CMK (cell line): ENCODE data around the gene TXNDC11.

ENCODE experiments used
- DNase-seq: peaks from one replicate; pipeline ENCODE4 v3.0.0-alpha.2; 2010; ENCODE audit warnings: low read depth

Gene TXNDC11

DNA sequence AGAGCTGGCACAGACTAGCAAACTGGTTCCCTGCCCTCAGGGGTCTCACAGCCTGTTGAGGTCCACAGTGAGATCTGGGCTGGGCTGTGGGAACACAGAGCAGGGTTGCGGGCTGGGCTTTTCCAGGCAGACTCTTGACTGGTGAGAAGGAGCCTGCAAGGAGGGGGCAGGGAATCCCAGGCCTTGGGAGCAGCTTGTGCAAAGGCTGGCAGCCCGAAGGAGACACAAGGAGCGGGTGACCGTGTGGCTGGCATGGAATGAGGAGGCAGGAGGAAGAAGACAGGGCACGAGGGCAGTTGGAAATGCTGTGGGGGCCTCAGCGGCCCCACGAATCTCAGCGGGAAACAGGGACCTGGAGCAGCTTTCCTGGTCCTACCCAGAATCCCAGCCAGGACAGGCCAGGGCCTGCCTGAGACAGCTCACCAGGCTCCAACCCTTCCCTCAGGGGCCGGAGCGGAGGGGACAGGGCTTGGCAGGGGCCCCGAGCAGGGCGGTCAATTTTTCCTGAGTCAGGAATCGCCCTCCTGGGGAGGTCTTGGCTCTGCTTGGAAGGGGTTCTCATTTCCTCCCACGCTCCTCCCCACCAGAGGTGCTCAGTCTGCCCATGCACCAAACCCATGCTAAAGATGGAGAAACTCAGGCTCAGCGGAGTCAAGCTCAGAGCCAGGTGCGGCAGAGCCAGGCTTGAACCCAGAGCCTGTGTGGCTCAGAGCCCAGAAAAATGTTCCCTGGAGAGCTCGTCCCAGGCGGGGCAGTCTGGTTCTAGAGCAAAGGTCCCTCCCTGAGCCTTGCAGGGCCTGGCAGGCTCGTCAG lies 83.6 kb downstream of the TXNDC11 start:
- DNase-seq = no peak

DNA sequence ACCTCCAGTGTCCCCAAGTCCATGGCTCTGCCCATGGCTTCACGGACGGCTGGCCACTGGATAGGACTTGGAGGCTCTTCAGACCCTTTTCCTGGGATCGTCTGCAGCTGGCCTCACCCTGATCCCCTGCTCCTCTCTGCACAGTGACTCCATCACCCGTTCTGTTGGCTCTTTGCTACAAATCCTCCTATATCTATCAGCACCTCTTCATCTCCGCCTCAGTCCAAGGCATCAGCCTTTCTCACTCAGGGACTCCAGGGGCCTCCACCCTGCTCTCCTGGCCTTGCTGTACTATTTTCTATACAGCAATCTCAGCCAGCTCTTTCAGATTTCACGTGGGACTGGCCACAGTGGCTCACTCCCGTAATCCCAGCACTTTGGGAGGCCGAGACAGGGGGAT lies 85.1 kb downstream of the TXNDC11 start:
- DNase-seq = no peak

DNA sequence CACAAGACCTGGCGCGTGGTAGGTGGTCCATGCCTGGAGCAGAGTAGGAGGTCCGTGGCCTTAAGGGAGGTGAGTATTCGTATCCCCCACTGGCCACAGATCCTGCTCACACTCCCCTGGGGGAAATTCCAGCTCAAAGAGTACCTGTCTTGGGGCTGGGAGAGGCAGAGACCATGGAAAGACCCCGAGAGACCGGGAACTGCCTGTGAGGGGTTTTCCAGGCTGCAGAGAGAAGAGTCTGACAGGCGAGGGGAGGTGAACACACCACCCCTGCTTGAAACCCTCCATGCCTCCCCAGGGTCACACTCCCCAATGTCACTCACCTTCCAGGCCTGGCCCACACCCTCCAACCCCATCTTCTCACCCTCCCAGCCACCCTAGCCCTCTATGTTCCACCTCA lies 87.0 kb downstream of the TXNDC11 start:
- DNase-seq = no peak

DNA sequence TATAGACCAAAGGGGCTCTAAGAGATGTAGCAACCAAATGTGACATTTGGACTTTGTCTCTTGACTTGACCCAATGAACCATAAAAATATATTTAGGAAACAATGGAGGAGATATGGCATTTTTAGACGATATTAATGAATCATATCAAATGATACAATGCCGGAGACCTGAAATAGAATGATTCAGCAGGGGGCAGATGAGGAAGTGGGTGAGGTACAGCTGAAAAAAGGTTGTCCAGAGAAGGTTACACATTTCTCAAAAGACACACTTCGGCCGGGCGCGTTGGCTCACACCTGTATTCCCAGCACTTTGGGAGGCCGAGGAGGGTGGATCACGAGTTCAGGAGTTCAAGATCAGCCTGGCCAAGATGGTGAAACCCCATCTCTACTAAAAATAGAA lies 90.9 kb downstream of the TXNDC11 start:
- DNase-seq = no peak

DNA sequence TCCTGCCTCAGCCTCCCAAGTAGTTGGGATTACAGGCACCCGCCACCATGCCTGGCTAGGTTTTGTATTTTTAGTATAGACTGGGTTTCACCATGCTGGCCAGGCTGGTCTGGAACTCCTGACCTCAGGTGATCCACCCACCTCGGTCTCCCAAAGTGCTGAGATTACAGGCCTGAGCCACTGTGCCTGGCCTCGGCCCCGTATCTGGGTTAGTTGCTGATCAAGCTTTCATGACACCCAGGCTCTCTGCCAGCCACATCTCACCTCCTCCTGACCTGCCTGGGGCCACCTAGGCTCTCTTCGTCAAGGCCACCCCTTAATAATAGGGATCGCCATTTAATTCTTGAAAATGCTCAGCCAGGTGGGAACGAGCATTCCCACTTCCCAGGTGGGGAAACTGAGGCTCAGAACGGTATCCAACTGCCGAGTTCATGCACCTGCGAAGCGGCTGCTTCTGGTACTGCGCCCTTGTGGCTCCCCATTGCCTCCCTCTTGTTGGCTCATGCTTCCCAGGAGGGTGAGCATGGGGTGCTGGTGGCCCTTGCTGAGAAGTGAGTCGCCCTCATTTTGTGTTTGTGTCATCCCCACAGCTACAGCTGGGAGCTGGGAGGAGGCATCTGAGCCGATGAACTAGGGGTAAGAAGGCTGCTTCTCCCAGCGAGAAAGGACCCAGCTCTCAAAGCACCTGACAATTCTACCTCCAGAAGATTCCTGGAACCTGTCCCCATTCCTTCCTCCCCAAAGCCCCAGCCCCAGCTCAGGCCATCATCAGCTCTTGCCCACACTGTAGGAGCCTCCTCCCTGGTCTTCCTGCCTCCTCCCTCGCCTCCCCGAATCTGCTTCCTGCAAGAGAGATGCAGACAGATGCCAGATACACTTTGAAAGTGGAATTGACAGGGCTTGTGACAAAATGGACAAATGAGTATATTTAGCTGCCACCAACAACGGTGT lies 91.7 kb downstream of the TXNDC11 start:
- no peak for DNase-seq

DNA sequence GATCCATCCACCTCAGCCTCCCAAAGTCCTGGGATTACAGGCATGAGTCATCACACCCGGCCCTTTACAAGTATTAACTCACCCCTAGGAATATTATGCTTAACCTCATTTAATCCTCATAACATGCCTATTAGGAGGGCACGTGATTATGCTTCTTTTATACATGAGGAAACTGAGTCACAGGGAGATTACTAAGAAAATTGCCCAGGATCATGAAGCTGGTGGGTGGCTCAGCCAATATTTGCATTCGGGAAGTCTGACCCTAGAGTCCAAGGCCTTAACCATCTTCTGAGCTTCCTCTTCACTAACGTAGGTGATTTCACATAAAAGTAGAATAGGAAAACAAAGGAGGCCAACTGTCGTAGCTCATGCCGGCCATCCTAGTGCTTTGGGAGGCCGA lies 93.4 kb downstream of the TXNDC11 start:
- no peak for DNase-seq

DNA sequence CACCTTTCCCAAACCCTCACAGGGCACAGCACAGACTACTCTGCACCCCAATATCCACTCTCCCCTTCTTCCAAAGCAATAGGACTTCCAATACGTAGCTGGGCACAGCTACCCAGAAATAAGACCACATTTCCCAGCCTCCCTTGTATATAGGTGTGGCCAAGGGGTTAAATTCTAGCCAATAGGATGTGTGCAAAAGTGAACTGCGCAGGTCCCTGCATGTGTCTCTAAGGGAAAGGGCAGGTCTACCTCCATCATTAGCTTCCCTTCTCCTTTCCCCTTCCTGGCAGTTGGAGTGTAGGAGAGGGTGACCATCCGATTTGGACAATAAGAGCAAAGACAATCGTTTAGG lies 99.9 kb downstream of the TXNDC11 start:
- no peak for DNase-seq

DNA sequence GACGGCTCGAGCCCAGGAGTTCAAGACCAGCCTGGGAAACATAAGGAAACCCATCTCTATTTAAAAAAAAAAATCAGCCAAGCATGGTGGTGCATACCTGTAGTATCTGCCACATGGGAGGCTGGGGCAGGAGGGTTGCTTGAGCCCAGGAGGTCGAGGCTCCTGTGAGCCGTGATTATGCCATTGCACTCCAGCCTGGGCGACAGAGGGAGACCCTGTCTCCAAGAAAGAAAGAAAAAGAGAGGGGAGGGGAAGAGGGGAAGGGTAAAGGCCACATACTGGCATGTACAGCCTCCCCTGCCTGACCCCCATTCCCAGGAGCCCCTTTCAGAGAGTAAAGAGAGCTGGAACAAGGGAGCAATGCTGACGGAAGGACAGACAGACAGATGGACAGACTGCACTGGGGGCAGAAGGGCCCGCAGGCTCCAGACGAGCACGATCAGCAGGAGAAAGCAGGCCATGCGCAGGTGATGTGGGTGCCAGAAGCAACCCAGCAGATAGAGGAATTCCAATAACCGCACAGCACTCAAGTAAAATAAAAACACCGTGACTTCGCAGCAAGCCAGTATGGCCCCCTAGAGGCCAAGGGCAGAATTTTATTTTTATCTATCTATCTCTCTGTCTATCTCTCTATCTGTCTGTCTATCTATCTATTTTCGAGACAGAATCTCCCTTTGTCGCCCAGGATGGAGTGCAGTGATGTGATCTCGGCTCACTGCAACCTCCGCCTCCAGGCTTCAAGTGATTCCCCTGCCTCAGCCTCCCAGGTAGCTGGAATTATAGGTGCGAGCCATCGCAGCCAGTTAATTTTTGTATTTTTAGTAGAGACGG lies 101.5 kb downstream of the TXNDC11 start:
- DNase-seq = no peak

DNA sequence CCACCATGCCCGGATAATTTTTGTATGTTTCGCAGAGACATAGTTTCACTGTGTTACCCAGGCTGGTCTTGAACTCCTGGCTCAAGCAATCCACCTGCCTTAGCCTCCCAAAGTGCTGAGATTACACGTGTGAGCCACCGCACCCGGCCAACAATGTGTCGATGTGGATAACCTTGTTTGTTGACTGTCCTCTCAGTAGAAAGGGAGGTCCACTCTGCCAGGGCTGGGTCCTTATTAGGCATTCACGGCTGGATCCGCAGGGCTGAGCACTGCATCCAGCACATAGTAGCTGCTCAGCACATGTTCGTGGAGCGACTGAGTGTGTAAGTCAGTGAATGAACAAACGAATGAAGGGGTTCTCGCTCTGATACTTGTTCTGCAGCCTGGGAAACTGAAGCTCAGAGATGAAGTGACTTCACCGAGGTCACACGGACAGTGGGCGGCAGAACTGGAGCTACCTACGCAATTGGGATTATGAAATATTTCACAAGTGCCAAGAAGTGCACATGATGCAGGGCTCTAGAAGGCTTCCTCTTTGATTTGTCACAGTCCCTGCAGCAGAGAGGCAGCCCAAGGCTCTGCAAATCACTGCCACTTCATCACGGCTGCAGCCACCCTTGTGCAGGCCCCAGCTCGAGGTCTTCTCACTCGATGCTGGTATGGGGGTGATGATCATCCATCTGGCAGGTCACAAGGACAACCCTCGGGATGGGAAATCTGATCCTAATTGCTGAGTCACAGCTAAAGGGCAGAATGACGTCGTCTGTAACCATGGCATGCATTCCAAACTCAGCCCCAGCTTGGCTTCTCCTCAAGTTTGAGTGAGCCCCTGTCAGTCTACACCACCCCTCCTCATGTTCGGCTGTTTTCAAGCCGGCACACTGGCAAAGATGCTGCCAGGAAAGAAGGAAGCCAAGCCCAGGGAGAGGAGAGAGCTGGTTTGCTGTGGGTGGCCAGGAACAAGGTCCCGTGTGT lies 102.4 kb downstream of the TXNDC11 start:
- no peak for DNase-seq

DNA sequence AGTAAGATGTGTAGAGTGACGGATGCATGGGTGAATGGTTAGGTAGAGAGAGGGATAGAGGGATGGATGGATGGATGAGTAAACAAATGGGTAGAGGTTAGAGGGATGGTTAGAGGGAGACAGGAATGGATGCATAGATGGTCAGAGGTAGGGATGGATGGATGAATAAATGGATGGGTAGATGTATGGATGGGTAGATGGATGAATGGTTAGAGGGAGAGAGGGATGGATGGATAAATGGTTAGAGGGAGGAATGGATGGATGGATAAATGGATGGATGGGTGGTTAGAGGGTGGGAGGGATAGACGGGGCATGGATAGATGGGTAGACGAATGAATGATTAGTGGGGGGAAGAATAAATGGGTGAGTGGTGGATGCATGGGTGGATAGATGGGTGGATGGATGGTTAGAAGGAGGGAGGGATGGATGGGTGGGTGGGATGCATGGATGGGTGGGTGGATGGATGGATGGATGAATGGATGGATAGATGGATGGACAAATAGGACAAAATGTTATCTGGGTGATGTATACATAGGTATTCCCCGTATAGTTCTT lies 103.6 kb downstream of the TXNDC11 start:
- no peak for DNase-seq

DNA sequence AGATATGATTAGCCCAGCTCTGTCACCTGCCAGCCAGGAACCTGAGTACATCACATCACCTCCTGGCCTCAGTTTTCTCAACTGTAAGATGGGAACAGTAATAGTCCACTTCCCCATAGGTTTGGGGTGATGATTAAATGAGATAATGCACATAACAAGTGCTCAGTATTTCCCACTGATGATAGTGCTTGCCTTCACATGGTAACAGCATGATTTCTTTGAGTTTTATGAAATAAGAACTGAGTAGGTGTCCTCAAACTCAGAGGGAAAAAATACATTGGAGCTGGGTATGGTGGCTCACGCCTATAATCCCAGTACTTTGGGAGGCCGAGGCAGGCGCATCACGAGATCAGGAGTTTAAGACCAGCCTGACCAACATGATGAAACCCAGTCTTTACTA lies 104.5 kb downstream of the TXNDC11 start:
- no peak for DNase-seq

DNA sequence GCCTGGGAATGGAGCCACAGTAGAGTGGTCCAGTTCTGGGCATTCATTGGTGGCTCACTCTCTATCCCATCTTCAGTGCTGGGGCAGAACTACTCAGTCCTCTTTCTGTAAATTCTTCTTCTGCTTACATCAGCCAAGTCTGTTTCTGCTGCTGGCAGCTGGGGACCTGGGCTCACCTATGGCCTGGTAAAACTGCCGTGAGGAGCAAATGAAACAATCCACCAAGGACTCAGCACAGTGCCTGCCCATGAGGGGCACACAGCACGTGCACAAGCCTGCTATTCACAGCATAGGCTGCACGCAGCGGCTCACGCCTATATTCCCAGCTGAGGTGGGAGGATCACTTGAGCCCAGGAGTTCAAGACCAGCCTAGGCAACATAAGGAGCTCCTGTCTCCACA lies 105.3 kb downstream of the TXNDC11 start:
- no peak for DNase-seq

DNA sequence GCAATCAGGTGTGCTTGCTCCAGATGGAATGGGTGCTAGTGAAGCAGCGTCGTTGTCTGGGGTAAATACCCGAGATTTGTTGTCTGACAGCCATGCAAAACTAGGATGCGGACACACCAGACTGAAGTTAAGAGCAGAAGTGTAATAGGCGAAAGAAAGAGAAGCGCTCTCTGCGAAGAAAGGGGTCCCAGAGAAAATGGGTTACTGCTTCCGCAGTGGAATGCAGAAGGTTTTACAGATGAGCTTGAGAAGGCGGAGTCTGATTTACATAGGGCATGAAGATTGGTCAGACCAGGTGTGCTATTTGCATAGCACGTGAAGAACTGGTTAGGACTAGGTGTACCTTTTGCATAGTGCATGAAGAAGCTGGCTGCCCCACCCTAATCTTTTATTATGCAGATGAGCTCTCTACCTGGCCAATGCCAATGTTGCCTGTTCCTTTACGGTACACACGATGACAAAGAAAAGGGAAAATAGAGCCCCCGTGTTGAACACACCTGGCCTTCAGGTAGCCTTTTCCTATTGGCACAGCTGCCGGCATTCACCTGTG lies 106.4 kb downstream of the TXNDC11 start:
- DNase-seq = no peak

DNA sequence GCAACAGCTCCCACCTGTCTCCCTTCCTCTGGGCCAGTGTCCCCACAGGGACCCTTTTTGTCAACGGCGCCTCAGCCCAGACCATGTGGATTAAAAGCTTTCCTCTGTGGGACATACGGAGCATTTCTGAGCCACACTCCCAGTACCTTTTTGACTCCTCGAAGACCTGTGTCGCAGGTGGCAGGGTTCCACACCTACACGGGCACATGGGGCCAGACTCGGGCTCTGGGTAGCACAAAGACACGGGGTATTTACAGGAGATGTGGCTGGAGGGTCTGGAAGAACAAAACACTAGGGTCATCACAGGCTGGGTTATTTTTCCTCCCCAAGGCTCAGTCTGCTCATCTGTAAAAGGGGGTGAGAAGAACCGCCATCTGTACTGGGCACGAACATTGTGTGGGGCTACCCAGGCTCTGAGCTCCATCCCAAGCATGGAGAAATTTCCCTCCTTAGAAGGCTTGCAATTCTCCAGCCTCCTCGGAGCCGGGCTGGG lies 106.9 kb downstream of the TXNDC11 start:
- no peak for DNase-seq

DNA sequence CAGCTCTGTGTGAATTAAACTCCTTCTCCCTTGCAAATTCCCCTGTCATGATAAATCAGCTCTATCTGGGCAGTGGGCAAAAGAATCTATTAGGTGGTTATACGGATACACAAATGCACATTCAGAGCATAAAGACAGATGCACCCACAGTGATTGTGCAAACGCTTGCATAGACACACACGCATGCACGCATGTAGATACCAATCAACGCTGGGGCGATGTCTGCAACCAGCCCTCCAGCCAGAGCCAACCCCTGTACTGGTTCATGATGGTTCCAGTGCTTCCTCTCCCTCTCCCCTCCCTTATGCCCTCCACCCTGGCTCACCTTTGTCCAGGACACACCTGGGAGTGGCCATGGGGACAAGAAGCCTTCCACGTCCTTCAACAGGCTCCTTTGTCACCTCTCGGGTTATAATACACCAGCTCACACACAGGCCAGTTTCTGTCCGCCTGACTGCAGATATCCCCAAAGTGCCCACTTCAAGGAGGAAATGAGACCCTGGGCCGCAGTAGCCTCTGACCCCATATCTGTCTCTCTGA lies 107.5 kb downstream of the TXNDC11 start:
- DNase-seq = no peak

DNA sequence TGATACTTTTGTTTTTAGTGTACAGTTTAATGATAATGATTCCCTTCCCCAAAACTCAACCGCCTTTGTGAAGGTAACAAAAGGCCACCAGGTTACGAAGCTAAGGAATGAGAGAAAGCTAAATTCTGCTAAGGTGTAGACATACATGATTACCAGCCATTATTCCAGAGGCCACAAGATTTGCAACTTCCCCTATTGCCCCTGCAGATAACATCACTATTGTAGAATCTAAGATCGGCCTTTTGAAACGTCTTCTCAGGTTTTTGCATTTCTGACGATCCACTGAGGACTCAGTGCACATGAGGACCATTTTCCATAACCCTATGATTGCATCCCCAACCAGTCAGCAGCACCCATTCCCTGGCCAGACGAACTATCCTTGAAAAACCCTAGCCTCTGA lies 108.3 kb downstream of the TXNDC11 start:
- DNase-seq = no peak

DNA sequence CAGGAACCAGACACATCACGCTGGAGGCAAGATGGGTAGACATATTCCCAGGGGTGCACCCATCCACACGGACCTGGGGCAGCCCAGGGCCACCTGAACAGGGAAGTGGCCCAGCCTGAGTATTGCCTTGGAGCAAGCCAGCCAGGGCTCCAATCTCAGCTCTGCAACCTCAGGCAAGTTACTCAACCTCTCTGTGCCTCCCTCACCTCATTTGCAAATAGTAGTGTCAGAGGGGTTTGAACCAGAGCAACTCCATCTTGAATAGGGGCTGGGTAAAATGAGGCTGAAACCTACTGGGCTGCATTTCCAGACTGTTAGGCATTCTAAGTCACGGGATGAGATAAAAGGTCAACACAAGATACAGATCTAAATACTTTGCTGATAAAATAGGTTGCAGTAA lies 109.5 kb downstream of the TXNDC11 start:
- no peak for DNase-seq

DNA sequence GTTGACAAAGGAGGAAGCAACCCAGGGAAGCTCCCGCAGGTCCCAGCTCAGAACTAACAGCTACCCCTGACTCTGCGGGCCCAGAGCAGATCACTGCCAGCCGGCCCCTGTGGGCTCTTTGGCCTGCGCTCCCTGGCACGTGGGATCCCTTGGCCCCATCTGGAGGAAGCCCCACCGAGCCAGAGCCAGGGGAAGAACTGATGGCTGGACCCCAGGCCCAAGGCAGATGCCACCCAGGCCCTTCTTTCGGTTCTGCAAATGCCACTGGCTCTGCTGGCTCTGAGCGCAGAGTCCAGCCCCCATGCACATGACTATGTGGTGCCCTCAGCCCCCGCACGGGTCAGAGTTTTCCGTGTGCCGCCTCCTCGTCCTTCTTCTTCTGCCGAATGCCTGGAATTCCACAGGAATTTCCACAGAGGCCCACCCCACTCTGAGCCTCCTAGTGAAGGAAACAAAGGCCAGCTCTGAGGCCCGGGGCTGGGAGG lies 110.2 kb downstream of the TXNDC11 start:
- DNase-seq = no peak

DNA sequence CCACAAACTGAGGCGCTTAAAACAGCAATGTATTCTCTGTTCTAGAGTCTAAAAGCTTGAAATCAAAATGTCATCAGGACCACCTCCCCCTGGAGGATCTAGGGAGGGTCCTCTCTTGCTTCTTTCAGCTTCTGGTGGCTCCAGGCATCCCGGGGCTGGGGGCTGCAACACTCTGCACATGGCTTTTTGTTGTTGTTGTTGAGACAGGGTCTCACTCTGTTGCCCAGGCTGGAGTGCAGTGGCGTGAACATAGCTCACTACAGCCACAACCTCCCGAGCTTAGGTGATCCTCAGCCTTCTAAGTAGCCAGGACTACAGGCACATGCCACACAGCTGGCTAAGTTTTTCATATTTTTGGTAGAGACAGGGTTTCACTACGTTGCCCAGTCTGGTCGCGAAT lies 111.4 kb downstream of the TXNDC11 start:
- no peak for DNase-seq

DNA sequence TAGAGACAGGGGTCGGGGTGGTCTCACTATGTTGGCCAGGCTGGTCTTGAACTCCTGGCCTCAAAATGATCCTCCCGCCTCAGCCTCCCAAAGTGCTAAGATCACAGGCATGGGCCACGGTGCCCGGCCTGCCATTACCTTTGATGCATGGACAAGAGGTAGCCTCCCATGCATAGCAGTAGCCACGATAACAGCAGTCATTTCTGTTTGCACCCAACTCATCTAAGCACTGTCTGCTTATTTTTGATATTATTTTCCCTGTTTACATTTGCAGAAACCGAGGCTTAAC lies 111.9 kb downstream of the TXNDC11 start:
- no peak for DNase-seq
